ENCODE data around the gene DHRS13.

The DHRS13 gene

GRCh38 chr17:28857905-28858800 lies 44.7 kb downstream of the DHRS13 start:
- TF ChIP-seq FOXP2 (optimal IDR thresholded peaks at IDR 0.05; ENCODE audit: borderline replicate concordance, extremely low read depth, extremely low read length, insufficient read depth) (no peak), POLR2AphosphoS5 (IDR thresholded peaks at IDR 0.05; ENCODE audit: low read depth, low read length) (no peak), TAF1 (IDR thresholded peaks at IDR 0.05; ENCODE audit: borderline replicate concordance, insufficient read depth, low read length) (no peak), SIN3A (IDR thresholded peaks at IDR 0.05; ENCODE audit: borderline replicate concordance, insufficient read depth, low read length) (no peak)
- TF ChIP-seq, protein P1, sequence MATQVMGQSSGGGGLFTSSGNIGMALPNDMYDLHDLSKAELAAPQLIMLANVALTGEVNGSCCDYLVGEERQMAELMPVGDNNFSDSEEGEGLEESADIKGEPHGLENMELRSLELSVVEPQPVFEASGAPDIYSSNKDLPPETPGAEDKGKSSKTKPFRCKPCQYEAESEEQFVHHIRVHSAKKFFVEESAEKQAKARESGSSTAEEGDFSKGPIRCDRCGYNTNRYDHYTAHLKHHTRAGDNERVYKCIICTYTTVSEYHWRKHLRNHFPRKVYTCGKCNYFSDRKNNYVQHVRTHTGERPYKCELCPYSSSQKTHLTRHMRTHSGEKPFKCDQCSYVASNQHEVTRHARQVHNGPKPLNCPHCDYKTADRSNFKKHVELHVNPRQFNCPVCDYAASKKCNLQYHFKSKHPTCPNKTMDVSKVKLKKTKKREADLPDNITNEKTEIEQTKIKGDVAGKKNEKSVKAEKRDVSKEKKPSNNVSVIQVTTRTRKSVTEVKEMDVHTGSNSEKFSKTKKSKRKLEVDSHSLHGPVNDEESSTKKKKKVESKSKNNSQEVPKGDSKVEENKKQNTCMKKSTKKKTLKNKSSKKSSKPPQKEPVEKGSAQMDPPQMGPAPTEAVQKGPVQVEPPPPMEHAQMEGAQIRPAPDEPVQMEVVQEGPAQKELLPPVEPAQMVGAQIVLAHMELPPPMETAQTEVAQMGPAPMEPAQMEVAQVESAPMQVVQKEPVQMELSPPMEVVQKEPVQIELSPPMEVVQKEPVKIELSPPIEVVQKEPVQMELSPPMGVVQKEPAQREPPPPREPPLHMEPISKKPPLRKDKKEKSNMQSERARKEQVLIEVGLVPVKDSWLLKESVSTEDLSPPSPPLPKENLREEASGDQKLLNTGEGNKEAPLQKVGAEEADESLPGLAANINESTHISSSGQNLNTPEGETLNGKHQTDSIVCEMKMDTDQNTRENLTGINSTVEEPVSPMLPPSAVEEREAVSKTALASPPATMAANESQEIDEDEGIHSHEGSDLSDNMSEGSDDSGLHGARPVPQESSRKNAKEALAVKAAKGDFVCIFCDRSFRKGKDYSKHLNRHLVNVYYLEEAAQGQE (IDR thresholded peaks at IDR 0.05; ENCODE audit: insufficient read depth in 1 of 2, low read depth in 2 of 2, low read length in 2 of 2) = no peak

DNA sequence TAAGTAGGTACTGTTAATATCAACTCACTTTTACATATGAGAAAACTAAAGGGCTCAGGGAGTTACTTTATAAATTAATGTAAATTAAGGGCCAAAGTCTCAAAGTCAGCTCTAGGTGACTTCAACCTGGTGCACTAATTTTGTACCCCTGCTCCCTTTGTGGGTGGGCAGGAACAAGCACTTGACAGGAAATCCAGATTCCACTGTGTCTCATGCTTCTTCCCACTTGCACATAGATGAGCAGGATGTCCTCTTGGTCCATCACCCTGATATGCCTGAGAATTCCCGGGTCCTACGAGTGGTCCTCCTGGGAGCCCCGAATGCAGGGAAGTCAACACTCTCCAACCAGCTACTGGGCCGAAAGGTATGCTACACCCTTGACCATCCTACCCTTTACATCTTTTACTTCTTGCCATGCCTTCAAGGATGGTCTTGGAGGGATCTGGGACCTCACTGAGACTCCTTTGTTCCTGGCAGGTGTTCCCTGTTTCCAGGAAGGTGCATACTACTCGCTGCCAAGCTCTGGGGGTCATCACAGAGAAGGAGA lies 46.8 kb downstream of the DHRS13 start:
- no peak for TF ChIP-seq SIN3A (IDR thresholded peaks at IDR 0.05; ENCODE audit: borderline replicate concordance, insufficient read depth, low read length)
- no peak for TF ChIP-seq TAF1 (IDR thresholded peaks at IDR 0.05; ENCODE audit: borderline replicate concordance, insufficient read depth, low read length)
- TF ChIP-seq FOXP2 (optimal IDR thresholded peaks at IDR 0.05; ENCODE audit: borderline replicate concordance, extremely low read depth, extremely low read length, insufficient read depth) = no peak
- TF ChIP-seq POLR2AphosphoS5 (IDR thresholded peaks at IDR 0.05; ENCODE audit: low read depth, low read length) = no peak
- TF ChIP-seq, protein P1 (IDR thresholded peaks at IDR 0.05; ENCODE audit: insufficient read depth in 1 of 2, low read depth in 2 of 2, low read length in 2 of 2) = no peak

DNA sequence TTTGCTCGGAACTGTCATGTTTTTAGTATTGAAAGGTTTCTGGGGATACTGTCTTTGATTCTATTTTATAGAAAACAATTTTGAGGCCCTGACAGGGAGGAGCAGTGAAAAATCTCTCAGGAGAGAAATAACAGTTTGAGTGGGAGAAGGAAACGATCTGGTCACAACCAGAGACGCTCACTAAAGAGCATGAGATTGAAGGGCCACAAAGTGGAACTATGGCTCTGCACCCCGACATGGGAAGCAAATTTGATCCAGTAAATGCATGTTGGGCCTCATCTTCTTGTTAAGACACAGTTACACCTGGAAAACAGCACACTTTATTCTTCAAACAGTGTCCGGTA lies 47.6 kb downstream of the DHRS13 start:
- TF ChIP-seq SIN3A (IDR thresholded peaks at IDR 0.05; ENCODE audit: borderline replicate concordance, insufficient read depth, low read length) = no peak
- no peak for TF ChIP-seq FOXP2 (optimal IDR thresholded peaks at IDR 0.05; ENCODE audit: borderline replicate concordance, extremely low read depth, extremely low read length, insufficient read depth)
- no peak for TF ChIP-seq TAF1 (IDR thresholded peaks at IDR 0.05; ENCODE audit: borderline replicate concordance, insufficient read depth, low read length)
- TF ChIP-seq, protein P1 (IDR thresholded peaks at IDR 0.05; ENCODE audit: insufficient read depth in 1 of 2, low read depth in 2 of 2, low read length in 2 of 2) = no peak
- no peak for TF ChIP-seq POLR2AphosphoS5 (IDR thresholded peaks at IDR 0.05; ENCODE audit: low read depth, low read length)

GRCh38 chr17:28854457-28855335 lies 48.2 kb downstream of the DHRS13 start, which contains the start of gene ERAL1:
TSS of gene ERAL1 (plus strand) at chr17:28855016. CDS start at chr17:28855035, 19 bp downstream.
- TF ChIP-seq POLR2AphosphoS5 (IDR thresholded peaks at IDR 0.05; ENCODE audit: low read depth, low read length) (peak; percentile 95), SIN3A (IDR thresholded peaks at IDR 0.05; ENCODE audit: borderline replicate concordance, insufficient read depth, low read length) (peak; percentile 78; the same call in 1 of the 2 replicates), TAF1 (IDR thresholded peaks at IDR 0.05; ENCODE audit: borderline replicate concordance, insufficient read depth, low read length) (peak; percentile 93; the same call in 1 of the 2 replicates), FOXP2 (optimal IDR thresholded peaks at IDR 0.05; ENCODE audit: borderline replicate concordance, extremely low read depth, extremely low read length, insufficient read depth) (no peak)
- TF ChIP-seq, protein P1 (IDR thresholded peaks at IDR 0.05; ENCODE audit: insufficient read depth in 1 of 2, low read depth in 2 of 2, low read length in 2 of 2) = peak in 1 of 2 experiments; percentile 13; a peak in 1 of 4 replicates
